K562 (cell line): Measurements from ENCODE around the gene EFNA5. TPM values are rescaled to one million over a fixed set of nuclear protein-coding genes. Genes with fewer than 3 reads are reported as not detected.

Experiments used
- ATAC-seq: fragments of 200-7000 bp; cut with Tn5 transposase; 3 replicates; pipeline ENCODE4 v1.9.1; 2020; ENCODE audit warnings: moderate library complexity
- BruUV-seq: library from RNA; stranded (reverse); fragments of 400-500 nt; replicated peaks from 2 replicates; lab custom pipeline; 2021; lab: Mats Ljungman, UMichigan
- CTCF ChIA-PET: fragments of 300-600 bp; formaldehyde crosslinking; extraction: SDS; loops from one replicate; lab custom pipeline; 2021; ENCODE audit warnings: low intra/inter-chr PET ratio; lab: Yijun Ruan, JAX
- POLR2A ChIA-PET: fragments of 300-600, 350-650 bp; sonication (Branson Sonifier 250); formaldehyde crosslinking; extraction: SDS; loops from one replicate; lab custom pipeline; 2021; ENCODE audit warnings: antibody characterized with exemption, inconsistent platforms; lab: Yijun Ruan, JAX
- DNase-seq, 4 experiments: peaks; one replicate each; pipeline versions ENCODE4 v3.0.0 to v3.0.0-alpha.2; 2011 to 2018; ENCODE audit warnings: low spot score in 3 of 4, mixed read lengths in 3 of 4; ENCODE audit errors: extremely low read depth in 1 of 4
- FAIRE-seq: peaks from 2 replicates; lab custom pipeline; 2011; peaks lifted over from hg19 to GRCh38; lab: Jason Lieb, UNC
- H2AFZ ChIP-seq: 2 replicates; pipeline ENCODE4 v1.6.0; 2011; ENCODE audit warnings: low read depth, low read length, control low read depth, inconsistent platforms
- H3K27ac ChIP-seq: fragments of 200-600 bp; 3 replicates; pipeline ENCODE4 v1.8.0; 2011; ENCODE audit warnings: low read depth, mild to moderate bottlenecking, control low read depth, inconsistent platforms, low read length, moderate library complexity, mixed read lengths; ENCODE audit errors: extremely low read depth
- H3K27me3 ChIP-seq, 2 experiments: fragments of 300-600 bp in 1 of 2; 2 replicates in 1 of 2; 3 replicates in 1 of 2; pipeline versions ENCODE4 v1.6.0 to v1.8.0; 2011; ENCODE audit warnings: inconsistent platforms in 2 of 2, low read length in 2 of 2, mild to moderate bottlenecking in 1 of 2, mixed read lengths in 1 of 2, moderate library complexity in 1 of 2; ENCODE audit not compliant: control insufficient read depth in 2 of 2, insufficient read depth in 2 of 2
- H3K36me3 ChIP-seq: fragments of 300-600 bp; 3 replicates; pipeline ENCODE4 v1.8.0; 2011; ENCODE audit warnings: mild to moderate bottlenecking, low read length, inconsistent platforms; ENCODE audit not compliant: control insufficient read depth, insufficient read depth
- H3K4me1 ChIP-seq, 2 experiments: fragments of 200-600 bp in 1 of 2; replicated peaks in 1 of 2; 2 replicates in 1 of 2; 3 replicates in 1 of 2; pipeline versions ENCODE4 v1.5.1 to v1.8.0; 2011; ENCODE audit warnings: inconsistent platforms in 2 of 2, low read length in 2 of 2, mild to moderate bottlenecking in 1 of 2, mixed read lengths in 1 of 2, moderate library complexity in 1 of 2; ENCODE audit not compliant: control insufficient read depth in 2 of 2, insufficient read depth in 2 of 2
- H3K4me2 ChIP-seq: 2 replicates; pipeline ENCODE4 v1.6.1; 2011; ENCODE audit warnings: low read length, control low read depth, inconsistent platforms, mixed read lengths; ENCODE audit not compliant: insufficient read depth
- H3K4me3 ChIP-seq: fragments of 200-600 bp; sonication (generic), shearing (Covaris generic); 2 replicates; pipeline ENCODE4 v1.5.1; 2016; ENCODE audit warnings: control low read depth, inconsistent platforms
- H3K79me2 ChIP-seq: fragments of 200-600 bp; 3 replicates; pipeline ENCODE4 v1.8.0; 2011; ENCODE audit warnings: low read length, inconsistent platforms; ENCODE audit not compliant: control insufficient read depth, insufficient read depth
- H3K9ac ChIP-seq, 2 experiments: 2 replicates each; pipeline versions ENCODE4 v1.6.0 to v1.6.1; 2011; ENCODE audit warnings: low read depth in 2 of 2, low read length in 2 of 2, control low read depth in 1 of 2, inconsistent platforms in 1 of 2, mild to moderate bottlenecking in 1 of 2, mixed read lengths in 1 of 2; ENCODE audit not compliant: insufficient read depth in 1 of 2
- H3K9me1 ChIP-seq: one replicate; pipeline ENCODE4 v1.6.0; 2011; ENCODE audit warnings: inconsistent platforms, mild to moderate bottlenecking, low read length, moderate library complexity; ENCODE audit not compliant: control insufficient read depth, insufficient read depth
- H3K9me3 ChIP-seq: replicated peaks from 2 replicates; pipeline ENCODE4 v1.5.1; 2011; ENCODE audit warnings: low read depth, low read length, inconsistent platforms; ENCODE audit not compliant: control insufficient read depth, insufficient read depth
- H4K20me1 ChIP-seq: replicated peaks from 2 replicates; pipeline ENCODE4 v1.6.1; 2011; ENCODE audit warnings: low read length, inconsistent platforms, mixed read lengths; ENCODE audit not compliant: control insufficient read depth, insufficient read depth
- BCL6 ChIP-seq: fragments of 250-450 bp; sonication (Bioruptor Pico); IDR thresholded peaks from 2 replicates; pipeline ENCODE4 v1.4.0; 2020
- CC2D1A ChIP-seq: fragments of 450-650 bp; IDR thresholded peaks from 2 replicates; pipeline ENCODE4 v1.6.1; 2017; ENCODE audit warnings: mild to moderate bottlenecking
- CCNT2 ChIP-seq: IDR thresholded peaks from 2 replicates; pipeline ENCODE4 v1.6.1; 2011; ENCODE audit warnings: borderline replicate concordance, low read depth, mild to moderate bottlenecking, moderate library complexity, mixed read lengths, low read length; ENCODE audit not compliant: insufficient read length; ENCODE audit errors: extremely low read depth
- KAT8 ChIP-seq: fragments of 450-650 bp; IDR thresholded peaks from 2 replicates; pipeline ENCODE4 v1.6.1; 2016; ENCODE audit warnings: low read depth, mild to moderate bottlenecking
- KLF10 ChIP-seq: fragments of 250-450 bp; sonication (Bioruptor Pico); IDR thresholded peaks from 2 replicates; pipeline ENCODE4 v1.6.1; 2021; ENCODE audit warnings: matching md5 sums
- MBD2 ChIP-seq: sonication (generic); IDR thresholded peaks from 2 replicates; pipeline ENCODE4 v1.6.1; 2016; ENCODE audit warnings: low read depth, borderline replicate concordance
- RB1 ChIP-seq: fragments of 450-650 bp; IDR thresholded peaks from 2 replicates; pipeline ENCODE4 v1.6.1; 2017; ENCODE audit warnings: low read depth, mild to moderate bottlenecking
- RBM34 ChIP-seq: fragments of 200-400 bp; formaldehyde crosslinking; IDR thresholded peaks from 2 replicates; pipeline ENCODE4 v1.6.1; 2018; ENCODE audit warnings: low read length, borderline replicate concordance; ENCODE audit not compliant: insufficient read depth
- ZNF311 ChIP-seq: fragments of 250-450 bp; sonication (Bioruptor Pico); IDR thresholded peaks from 2 replicates; pipeline ENCODE4 v1.4.0; 2020; ENCODE audit warnings: mild to moderate bottlenecking, moderate library complexity
- ZZZ3 ChIP-seq: fragments of 450-650 bp; IDR thresholded peaks from 2 replicates; pipeline ENCODE4 v1.6.1; 2016; ENCODE audit warnings: antibody characterized with exemption, mild to moderate bottlenecking, moderate library complexity
- WGBS: fragments of 100-300 bp; shearing (Covaris generic); methylation state at CpG from one replicate; pipeline ENCODE4 v1.1.6; 2016; ENCODE audit warnings: low coverage, mixed read lengths; ENCODE audit not compliant: insufficient coverage; ENCODE audit errors: missing lambda C conversion rate; 5-methylcytosine and 5-hydroxymethylcytosine counted together
- in situ Hi-C: fragments of 300-500 bp; cut with MboI; formaldehyde crosslinking; loops from 4 replicates; pipeline ENCODE4 v1.15.0; 2018; ENCODE audit warnings: inconsistent platforms, mixed read lengths
- intact Hi-C: fragments of 100-400 bp; cut with micrococcal nuclease; formaldehyde crosslinking; loops from 2 replicates; pipeline ENCODE4 v1.14.2; 2022
- polyA plus RNA-seq, 8 experiments: library from polyadenylated mRNA; depleted of rRNA in 4 of 8; stranded (reverse) in 5 of 8; unstranded in 3 of 8; fragments of >200 nt; fragmentation: Nextera tagmentation in 2 of 8; fragmentation: Illumina TruSeq in 1 of 8; extraction: Ambion mirVana in 2 of 8; extraction: Trizol in 1 of 8; gene quantifications; 2 replicates each; pipeline versions ENCODE4 v1.2.1 to v1.2.3, GENCODE V29; 2011 to 2014; ENCODE audit warnings: inconsistent platforms in 1 of 8, missing spikeins in 1 of 8
- total RNA-seq, 7 experiments: library from RNA; depleted of rRNA in 6 of 7; stranded (reverse); fragments of >200 nt in 6 of 7; fragmentation: Illumina TruSeq in 2 of 7; extraction: Trizol in 2 of 7; gene quantifications; 2 replicates each; pipeline versions ENCODE4 v1.2.1 to v1.2.3, GENCODE V29; 2011 to 2021; ENCODE audit warnings: low replicate concordance in 1 of 7
- TF ChIP-seq, protein P1 (sequence below): fragments of 250-450 bp; sonication (Bioruptor Pico); IDR thresholded peaks from 2 replicates; pipeline ENCODE4 v1.8.0; 2022; ENCODE audit warnings: moderate library complexity, mild to moderate bottlenecking, inconsistent platforms
- TF ChIP-seq, protein P2 (sequence below): fragments of 250-450 bp; sonication (Bioruptor Pico); IDR thresholded peaks from 2 replicates; pipeline ENCODE4 v1.5.1; 2021; ENCODE audit warnings: mild to moderate bottlenecking
- TF ChIP-seq, protein P3 (sequence below): IDR thresholded peaks from 2 replicates; pipeline ENCODE4 v1.6.1; 2014; ENCODE audit warnings: antibody characterized with exemption

The EFNA5 gene
- total and polyA plus RNA-seq, 9 of the 15 experiments (the other 6 are each of a cell fraction or from before 2014, with no cell fraction given) = 0.20 TPM; not detected in 8

DNA sequence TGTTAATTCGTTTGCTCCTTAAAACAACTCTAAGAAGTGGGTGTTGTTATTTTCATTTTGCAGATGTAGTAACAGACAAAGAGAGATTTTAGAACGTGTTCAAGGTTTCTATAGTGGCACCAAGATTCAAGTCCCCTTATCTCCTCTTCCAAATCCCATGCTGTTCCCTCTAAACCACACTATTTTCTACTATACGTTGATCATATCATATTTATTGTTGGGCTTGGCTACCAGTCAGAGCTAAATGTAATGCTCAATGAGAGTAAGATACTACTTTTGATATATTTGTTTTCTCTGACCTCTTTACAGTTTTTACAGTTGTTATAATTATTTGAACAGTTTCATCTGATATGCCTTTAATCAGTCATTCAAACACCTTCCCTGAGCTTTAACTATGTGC lies 212.9 kb downstream of the EFNA5 start:
- no peaks in the 10 kb centered on the region for H3K36me3 ChIP-seq
- POLR2A ChIA-PET = no interaction called here
- H3K9ac ChIP-seq = no peak overlapping the region
- no peaks in the 10 kb centered on the region for H3K9me3 ChIP-seq
- H3K79me2 ChIP-seq = no peaks in the 10 kb centered on the region
- DNase-seq (no peak), FAIRE-seq (no peak), ATAC-seq (no peak)
- no peak overlapping the region for H3K4me3 ChIP-seq
- intact Hi-C loops = no loop called here
- H4K20me1 ChIP-seq = no peaks in the 10 kb centered on the region
- in situ Hi-C loops = no loop called here
- H3K4me2 ChIP-seq = no peak overlapping the region
- CTCF ChIA-PET = no interaction called here
- no peaks in the 10 kb centered on the region for H3K27me3 ChIP-seq
- H3K27ac ChIP-seq = no peak overlapping the region
- BruUV-seq = no TSS peak
- 2% methylated on average over 3 of the region's 3 CpGs for WGBS
- H3K9me1 ChIP-seq = no peaks in the 10 kb centered on the region
- no peak for TF ChIP-seq RBM34
- no peak for TF ChIP-seq CC2D1A
- TF ChIP-seq, protein P1, sequence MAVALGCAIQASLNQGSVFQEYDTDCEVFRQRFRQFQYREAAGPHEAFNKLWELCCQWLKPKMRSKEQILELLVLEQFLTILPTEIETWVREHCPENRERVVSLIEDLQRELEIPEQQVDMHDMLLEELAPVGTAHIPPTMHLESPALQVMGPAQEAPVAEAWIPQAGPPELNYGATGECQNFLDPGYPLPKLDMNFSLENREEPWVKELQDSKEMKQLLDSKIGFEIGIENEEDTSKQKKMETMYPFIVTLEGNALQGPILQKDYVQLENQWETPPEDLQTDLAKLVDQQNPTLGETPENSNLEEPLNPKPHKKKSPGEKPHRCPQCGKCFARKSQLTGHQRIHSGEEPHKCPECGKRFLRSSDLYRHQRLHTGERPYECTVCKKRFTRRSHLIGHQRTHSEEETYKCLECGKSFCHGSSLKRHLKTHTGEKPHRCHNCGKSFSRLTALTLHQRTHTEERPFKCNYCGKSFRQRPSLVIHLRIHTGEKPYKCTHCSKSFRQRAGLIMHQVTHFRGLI (CRISPR knock-in tag) = no peak
- H2AFZ ChIP-seq = no peak overlapping the region
- H3K4me1 ChIP-seq = no peaks in the 10 kb centered on the region

DNA sequence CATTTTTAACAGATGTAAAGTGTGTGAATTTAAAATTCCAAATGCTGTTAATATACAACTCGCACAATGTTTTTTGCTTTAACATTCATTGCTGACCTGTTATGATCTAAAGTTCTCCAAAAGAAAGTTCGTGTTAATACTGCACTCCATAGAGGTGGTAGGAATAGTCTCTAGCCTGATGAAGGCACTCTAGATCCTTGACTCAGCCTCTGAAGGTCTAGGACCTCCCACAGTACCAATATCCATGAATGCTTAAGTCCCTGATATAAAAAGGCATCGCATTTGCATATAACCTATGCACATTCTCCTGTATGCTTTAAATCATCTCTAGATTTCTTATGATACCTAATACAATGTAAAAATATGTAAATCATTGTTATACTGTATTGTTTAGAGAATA lies 213.6 kb downstream of the EFNA5 start:
- H3K79me2 ChIP-seq = no peaks in the 10 kb centered on the region
- CTCF ChIA-PET = no interaction called here
- no peaks in the 10 kb centered on the region for H3K36me3 ChIP-seq
- WGBS = 0% methylated on average over 3 of the region's 3 CpGs
- H3K27me3 ChIP-seq = no peaks in the 10 kb centered on the region
- H3K9ac ChIP-seq = no peak overlapping the region
- in situ Hi-C loops = no loop called here
- BruUV-seq = no TSS peak
- H3K9me1 ChIP-seq = no peaks in the 10 kb centered on the region
- intact Hi-C loops = no loop called here
- DNase-seq = no peak
- no peak for ATAC-seq
- no peaks in the 10 kb centered on the region for H4K20me1 ChIP-seq
- H3K27ac ChIP-seq = no peak overlapping the region
- H3K9me3 ChIP-seq = no peaks in the 10 kb centered on the region
- no peak overlapping the region for H3K4me2 ChIP-seq
- FAIRE-seq = no peak
- H3K4me3 ChIP-seq = no peak overlapping the region
- POLR2A ChIA-PET = no interaction called here
- no peaks in the 10 kb centered on the region for H3K4me1 ChIP-seq
- no peak overlapping the region for H2AFZ ChIP-seq
- TF ChIP-seq BCL6 (CRISPR knock-in tag) = no peak
- no peak for TF ChIP-seq MBD2
- TF ChIP-seq RB1 = no peak
- no peak for TF ChIP-seq KAT8
- TF ChIP-seq CCNT2 = no peak
- TF ChIP-seq ZZZ3 = no peak
- TF ChIP-seq, protein P2, sequence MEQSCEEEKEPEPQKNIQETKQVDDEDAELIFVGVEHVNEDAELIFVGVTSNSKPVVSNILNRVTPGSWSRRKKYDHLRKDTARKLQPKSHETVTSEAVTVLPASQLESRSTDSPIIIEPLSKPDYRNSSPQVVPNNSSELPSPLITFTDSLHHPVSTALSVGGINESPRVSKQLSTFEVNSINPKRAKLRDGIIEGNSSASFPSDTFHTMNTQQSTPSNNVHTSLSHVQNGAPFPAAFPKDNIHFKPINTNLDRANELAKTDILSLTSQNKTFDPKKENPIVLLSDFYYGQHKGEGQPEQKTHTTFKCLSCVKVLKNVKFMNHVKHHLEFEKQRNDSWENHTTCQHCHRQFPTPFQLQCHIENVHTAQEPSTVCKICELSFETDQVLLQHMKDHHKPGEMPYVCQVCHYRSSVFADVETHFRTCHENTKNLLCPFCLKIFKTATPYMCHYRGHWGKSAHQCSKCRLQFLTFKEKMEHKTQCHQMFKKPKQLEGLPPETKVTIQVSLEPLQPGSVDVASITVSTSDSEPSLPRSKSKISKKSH = no peak
- no peak for TF ChIP-seq KLF10 (CRISPR knock-in tag)
- no peak for TF ChIP-seq ZNF311 (CRISPR knock-in tag)
- TF ChIP-seq, protein P3, sequence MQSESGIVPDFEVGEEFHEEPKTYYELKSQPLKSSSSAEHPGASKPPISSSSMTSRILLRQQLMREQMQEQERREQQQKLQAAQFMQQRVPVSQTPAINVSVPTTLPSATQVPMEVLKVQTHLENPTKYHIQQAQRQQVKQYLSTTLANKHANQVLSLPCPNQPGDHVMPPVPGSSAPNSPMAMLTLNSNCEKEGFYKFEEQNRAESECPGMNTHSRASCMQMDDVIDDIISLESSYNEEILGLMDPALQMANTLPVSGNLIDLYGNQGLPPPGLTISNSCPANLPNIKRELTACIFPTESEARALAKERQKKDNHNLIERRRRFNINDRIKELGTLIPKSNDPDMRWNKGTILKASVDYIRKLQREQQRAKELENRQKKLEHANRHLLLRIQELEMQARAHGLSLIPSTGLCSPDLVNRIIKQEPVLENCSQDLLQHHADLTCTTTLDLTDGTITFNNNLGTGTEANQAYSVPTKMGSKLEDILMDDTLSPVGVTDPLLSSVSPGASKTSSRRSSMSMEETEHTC = no peak
